GM18870 (cell line): Measurements from ENCODE around the gene ADAMTS17.

Experiments used
- ATAC-seq: cut with Tn5 transposase; IDR thresholded peaks from one replicate; pipeline ENCODE4 v1.9.1; 2021; ENCODE audit warnings: moderate library complexity; ENCODE audit not compliant: unreplicated experiment

Gene ADAMTS17

GRCh38 chr15:100229181-100230163, 112.3 kb downstream of the ADAMTS17 start:
- ATAC-seq: no peak

- ATAC-seq: no peak
These were observed 114.0 kb downstream of the ADAMTS17 start for GRCh38 chr15:100227781-100228180.

GRCh38 chr15:100226107-100226506, 115.7 kb downstream of the ADAMTS17 start:
- ATAC-seq: no peak

GRCh38 chr15:100224206-100225185, 117.3 kb downstream of the ADAMTS17 start:
- ATAC-seq: no peak

- no peak for ATAC-seq
These were observed 119.4 kb downstream of the ADAMTS17 start for GRCh38 chr15:100222349-100222715.

- ATAC-seq: no peak
These were observed 120.1 kb downstream of the ADAMTS17 start for GRCh38 chr15:100221471-100222348.

GRCh38 chr15:100220058-100220768, 121.6 kb downstream of the ADAMTS17 start:
- ATAC-seq: no peak

- ATAC-seq: no peak
These were observed 123.3 kb downstream of the ADAMTS17 start for GRCh38 chr15:100218434-100218833.

- no peak for ATAC-seq
These were observed 125.6 kb downstream of the ADAMTS17 start for GRCh38 chr15:100216182-100216581.

- no peak for ATAC-seq
These were observed 126.0 kb downstream of the ADAMTS17 start for GRCh38 chr15:100215843-100216169.

- ATAC-seq: no peak
These were observed 126.5 kb downstream of the ADAMTS17 start for GRCh38 chr15:100215031-100215842.

GRCh38 chr15:100211855-100212850, 129.6 kb downstream of the ADAMTS17 start:
- ATAC-seq: no peak

GRCh38 chr15:100210338-100210737, 131.4 kb downstream of the ADAMTS17 start:
- ATAC-seq: no peak

- no peak for ATAC-seq
These were observed 132.7 kb downstream of the ADAMTS17 start for GRCh38 chr15:100208921-100209603.

- ATAC-seq: no peak
These were observed 134.7 kb downstream of the ADAMTS17 start for GRCh38 chr15:100207053-100207452.

- no peak for ATAC-seq
These were observed 135.1 kb downstream of the ADAMTS17 start for GRCh38 chr15:100206643-100207042.

GRCh38 chr15:100205549-100206295, 136.1 kb downstream of the ADAMTS17 start:
- no peak for ATAC-seq
